ENCODE measurements around the gene BEGAIN.

GRCh38 chr14:100592461-100592891, 5.3 kb upstream of the BEGAIN start:
- TF ChIP-seq, protein P1, sequence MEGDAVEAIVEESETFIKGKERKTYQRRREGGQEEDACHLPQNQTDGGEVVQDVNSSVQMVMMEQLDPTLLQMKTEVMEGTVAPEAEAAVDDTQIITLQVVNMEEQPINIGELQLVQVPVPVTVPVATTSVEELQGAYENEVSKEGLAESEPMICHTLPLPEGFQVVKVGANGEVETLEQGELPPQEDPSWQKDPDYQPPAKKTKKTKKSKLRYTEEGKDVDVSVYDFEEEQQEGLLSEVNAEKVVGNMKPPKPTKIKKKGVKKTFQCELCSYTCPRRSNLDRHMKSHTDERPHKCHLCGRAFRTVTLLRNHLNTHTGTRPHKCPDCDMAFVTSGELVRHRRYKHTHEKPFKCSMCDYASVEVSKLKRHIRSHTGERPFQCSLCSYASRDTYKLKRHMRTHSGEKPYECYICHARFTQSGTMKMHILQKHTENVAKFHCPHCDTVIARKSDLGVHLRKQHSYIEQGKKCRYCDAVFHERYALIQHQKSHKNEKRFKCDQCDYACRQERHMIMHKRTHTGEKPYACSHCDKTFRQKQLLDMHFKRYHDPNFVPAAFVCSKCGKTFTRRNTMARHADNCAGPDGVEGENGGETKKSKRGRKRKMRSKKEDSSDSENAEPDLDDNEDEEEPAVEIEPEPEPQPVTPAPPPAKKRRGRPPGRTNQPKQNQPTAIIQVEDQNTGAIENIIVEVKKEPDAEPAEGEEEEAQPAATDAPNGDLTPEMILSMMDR (IDR thresholded peaks at IDR 0.05): no peak
- no peak for TF ChIP-seq POLR2AphosphoS5 (IDR thresholded peaks at IDR 0.05)
